Bronchial epithelial cell (primary cell): ENCODE results near the gene SBNO2. TPM values are rescaled to one million over a fixed set of nuclear protein-coding genes. Genes with fewer than 3 reads are reported as not detected.

Experiments
- DNase-seq: peaks from one replicate; pipeline ENCODE4 v3.0.0-alpha.2; 2010; ENCODE audit warnings: low read depth
- FAIRE-seq: peaks from 2 replicates; lab custom pipeline; 2011; peaks lifted over from hg19 to GRCh38; lab: Jason Lieb, UNC
- H3K27me3 ChIP-seq: 2 replicates; pipeline ENCODE4 v1.5.1; 2011; ENCODE audit warnings: low read length; ENCODE audit not compliant: control insufficient read depth, insufficient read depth
- H3K36me3 ChIP-seq: 2 replicates; pipeline ENCODE4 v1.5.1; 2011; ENCODE audit warnings: low read length; ENCODE audit not compliant: control insufficient read depth, insufficient read depth
- H3K4me3 ChIP-seq: 2 replicates; pipeline ENCODE4 v1.5.1; 2011; ENCODE audit warnings: mild to moderate bottlenecking, low read depth, low read length, control low read depth
- CTCF ChIP-seq: IDR thresholded peaks from 2 replicates; pipeline ENCODE4 v1.5.1; 2011; ENCODE audit warnings: mild to moderate bottlenecking, moderate library complexity, low read length, control low read depth, inconsistent platforms; ENCODE audit not compliant: insufficient read depth, severe bottlenecking
- total RNA-seq: library from RNA; depleted of rRNA; stranded (reverse); fragments of >200 nt; gene quantifications from 2 replicates; pipeline ENCODE4 v1.2.1, GENCODE V29; 2014

The SBNO2 gene
- total RNA-seq, 1 donor from 2014 or later = 16.8 TPM

GRCh38 chr19:1170938-1171754, 2.9 kb downstream of the SBNO2 start:
- DNase-seq = no peak
- Histone ChIP-seq H3K27me3 (no peaks in the 10 kb centered on the region), H3K36me3 (peaks cover 11% of the 10 kb centered on the region), H3K4me3 (peak overlapping the region; percentile 87)
- TF ChIP-seq CTCF = no peak
- peak; percentile 89 for FAIRE-seq

- DNase-seq = peak; percentile 56
- TF ChIP-seq CTCF = no peak
- Histone ChIP-seq H3K36me3 (peaks cover 11% of the 10 kb centered on the region), H3K4me3 (no peak overlapping the region), H3K27me3 (no peaks in the 10 kb centered on the region)
- peak; percentile 88 for FAIRE-seq
These were observed 3.9 kb downstream of the SBNO2 start for GRCh38 chr19:1169921-1170885.

GRCh38 chr19:1169411-1169791, 4.7 kb downstream of the SBNO2 start:
- Histone ChIP-seq H3K4me3 (peak overlapping the region; percentile 31), H3K27me3 (no peaks in the 10 kb centered on the region), H3K36me3 (peaks cover 11% of the 10 kb centered on the region)
- FAIRE-seq (no peak), DNase-seq (no peak)
- TF ChIP-seq CTCF = no peak

- FAIRE-seq = no peak
- peak; percentile 81 for DNase-seq
- no peak for TF ChIP-seq CTCF
- H3K36me3 ChIP-seq = peaks cover 11% of the 10 kb centered on the region
- no peaks in the 10 kb centered on the region for H3K27me3 ChIP-seq
- H3K4me3 ChIP-seq = peak overlapping the region; percentile 31
These were observed 5.3 kb downstream of the SBNO2 start for GRCh38 chr19:1168572-1169410.
